ENCODE data around the gene TET2.

TET2 gene

GRCh38 chr4:105182211-105182610 lies 35.5 kb downstream of the TET2 start:
- DNase-seq (ENCODE audit: low spot score), result no peak

DNA sequence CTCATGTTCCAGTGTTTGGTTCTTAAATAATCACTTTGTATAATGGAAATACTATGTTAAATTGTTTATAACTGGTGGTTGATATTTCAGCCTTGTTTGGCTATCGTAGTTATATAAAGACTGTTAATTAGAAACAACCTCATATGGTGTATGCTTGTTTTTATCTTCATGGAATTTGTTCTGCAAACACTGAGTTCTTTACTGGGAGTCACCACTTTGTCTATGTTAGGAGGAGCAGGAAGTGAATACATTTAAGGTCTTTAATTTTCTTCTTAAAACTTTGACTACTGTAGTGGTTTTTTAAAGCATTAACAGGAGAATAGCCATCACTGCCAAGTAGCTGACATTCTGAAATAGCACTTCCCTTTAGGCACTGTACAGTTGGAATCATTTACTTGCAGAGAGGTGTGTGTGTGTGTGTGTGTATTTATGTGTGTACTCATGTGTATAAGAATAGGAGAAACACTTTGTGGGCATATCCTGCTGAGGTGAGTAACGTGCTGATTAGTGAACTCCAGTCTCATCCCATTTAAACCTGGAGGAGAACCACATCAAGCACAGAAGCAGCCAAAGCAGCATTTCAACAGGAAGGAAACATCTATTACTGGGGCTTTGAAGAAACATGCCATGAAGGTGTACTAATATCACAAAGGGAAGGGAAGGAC lies 37.8 kb downstream of the TET2 start:
- DNase-seq (ENCODE audit: low spot score), result peak; percentile 88

- peak; percentile 79 for DNase-seq (ENCODE audit: low spot score)
Observed at GRCh38 chr4:105186701-105187161, 40.1 kb downstream of the TET2 start.

DNA sequence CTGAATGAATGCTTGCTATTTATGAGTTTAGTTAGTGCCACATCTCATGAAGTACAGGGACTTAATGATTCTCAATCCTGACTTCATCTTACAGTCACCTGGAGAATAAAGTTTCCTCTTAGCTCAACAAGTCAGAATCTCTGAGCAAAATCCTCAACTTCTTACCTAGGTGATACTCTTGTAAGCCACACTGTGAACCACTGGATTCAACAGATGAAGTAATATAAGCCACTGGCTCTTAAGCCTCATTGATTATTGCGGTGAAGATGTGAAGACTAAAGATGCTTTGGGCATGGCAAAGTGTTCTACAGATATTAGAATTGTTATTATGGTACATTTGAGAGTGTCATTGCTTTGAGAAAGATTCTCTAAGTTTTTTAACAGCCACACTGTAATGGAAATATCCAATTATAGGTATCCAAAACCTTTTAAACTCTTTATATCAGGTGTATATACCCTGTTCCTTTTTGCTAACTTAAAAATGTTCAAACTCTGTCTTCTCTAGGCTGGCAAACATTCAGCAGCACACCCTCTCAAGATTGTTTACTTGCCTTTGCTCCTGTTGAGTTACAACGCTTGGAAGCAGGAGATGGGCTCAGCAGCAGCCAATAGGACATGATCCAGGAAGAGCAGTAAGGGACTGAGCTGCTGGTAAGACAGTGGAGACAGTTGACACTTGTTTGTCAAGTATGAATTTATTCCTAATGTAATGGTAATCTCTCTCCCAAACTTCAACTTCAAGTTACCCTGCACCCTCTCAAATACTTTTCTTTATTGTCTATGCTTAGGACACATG lies 43.4 kb downstream of the TET2 start:
- no peak for DNase-seq (ENCODE audit: low spot score)

DNA sequence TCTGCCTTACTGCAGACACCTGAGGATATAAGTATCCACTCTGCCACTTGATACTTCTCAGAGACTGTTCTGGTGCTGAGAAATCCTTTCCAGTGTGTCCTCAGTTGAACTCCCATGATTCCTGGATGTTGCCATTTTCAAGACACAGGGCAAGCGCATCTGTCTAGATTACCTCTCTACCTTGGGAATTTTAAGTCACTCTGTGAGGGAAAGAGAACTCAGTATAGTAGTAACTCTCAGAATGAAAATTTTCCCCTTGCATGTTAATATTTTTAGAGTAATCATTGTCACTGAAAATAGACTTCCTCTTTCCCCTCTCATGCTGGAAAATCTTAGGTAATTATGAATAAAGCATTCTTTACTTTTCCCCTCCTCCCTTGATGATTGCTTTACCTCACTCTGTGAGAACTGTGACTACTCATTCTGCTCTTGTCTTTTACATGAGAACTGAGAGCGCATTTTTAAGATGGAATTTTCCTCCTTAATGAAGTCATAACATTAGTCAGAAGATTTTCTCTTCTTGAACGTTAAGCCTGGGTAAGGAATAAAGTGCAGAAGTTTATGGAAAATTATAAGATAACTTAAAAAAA lies 45.0 kb downstream of the TET2 start:
- peak; percentile 62 for DNase-seq (ENCODE audit: low spot score)

DNA sequence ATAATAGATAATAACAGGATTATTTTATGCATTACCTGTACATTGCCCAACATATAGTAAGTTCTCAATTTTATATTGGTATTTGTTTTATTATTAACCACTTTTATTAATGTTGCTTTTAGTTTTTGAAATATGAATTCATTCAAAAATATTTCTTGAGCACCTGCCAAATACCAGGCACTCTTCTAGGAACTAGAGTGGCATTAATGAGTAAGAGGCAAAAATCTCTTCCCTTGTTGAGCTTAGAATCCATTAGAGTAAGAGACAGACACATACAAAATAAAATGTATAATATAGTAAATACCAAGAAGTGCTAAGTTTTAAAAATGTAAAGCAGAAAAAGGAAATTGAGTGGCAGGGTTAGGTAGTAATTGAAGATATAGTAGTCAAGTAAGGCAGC lies 45.8 kb downstream of the TET2 start:
- DNase-seq (ENCODE audit: low spot score), result no peak

- DNase-seq (ENCODE audit: low spot score), result no peak
Observed at GRCh38 chr4:105192910-105193309, 46.2 kb downstream of the TET2 start.

- DNase-seq (ENCODE audit: low spot score), result no peak
Observed at GRCh38 chr4:105193536-105193935, 46.9 kb downstream of the TET2 start.

DNA sequence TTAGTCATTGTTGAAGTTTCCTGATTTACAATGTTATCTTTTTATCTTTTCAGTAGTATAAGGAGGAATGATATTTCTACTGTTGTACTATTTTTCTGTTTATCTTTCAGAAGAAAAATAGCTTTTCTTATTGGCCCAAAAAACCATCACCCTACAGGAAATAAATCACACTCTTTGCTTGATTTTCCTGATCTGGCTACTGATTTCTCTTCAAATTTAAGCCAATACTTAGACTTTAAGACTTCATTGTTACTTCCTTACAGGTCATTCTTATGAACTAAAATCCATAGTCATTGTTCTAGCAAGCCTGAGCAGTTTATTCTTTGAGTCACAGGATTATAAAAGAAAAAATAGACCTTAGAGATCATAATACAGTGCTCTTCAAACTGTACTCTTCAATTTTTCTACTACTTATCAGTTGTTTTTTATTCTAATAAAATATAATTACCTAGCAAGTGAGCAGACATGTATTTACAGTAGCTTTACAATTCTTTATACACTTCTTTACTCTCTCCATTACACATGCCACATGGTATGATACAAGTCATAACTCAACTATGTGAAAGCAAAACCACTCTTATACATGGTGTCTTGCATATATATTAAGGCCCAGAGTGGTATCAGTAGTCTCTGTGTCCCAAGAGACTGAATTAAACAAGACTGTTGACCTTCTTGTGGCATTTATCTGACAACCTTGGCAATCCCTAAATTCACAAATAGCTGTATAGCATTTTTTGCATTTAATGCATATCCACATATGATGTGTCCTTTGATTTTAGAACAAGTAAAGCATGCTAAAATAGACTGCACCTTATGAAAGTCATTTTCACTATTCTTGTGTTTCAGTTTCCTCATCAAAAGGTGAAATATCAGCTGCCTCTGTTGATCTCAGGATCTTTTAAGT lies 47.9 kb downstream of the TET2 start:
- peak; percentile 50 for DNase-seq (ENCODE audit: low spot score)

DNA sequence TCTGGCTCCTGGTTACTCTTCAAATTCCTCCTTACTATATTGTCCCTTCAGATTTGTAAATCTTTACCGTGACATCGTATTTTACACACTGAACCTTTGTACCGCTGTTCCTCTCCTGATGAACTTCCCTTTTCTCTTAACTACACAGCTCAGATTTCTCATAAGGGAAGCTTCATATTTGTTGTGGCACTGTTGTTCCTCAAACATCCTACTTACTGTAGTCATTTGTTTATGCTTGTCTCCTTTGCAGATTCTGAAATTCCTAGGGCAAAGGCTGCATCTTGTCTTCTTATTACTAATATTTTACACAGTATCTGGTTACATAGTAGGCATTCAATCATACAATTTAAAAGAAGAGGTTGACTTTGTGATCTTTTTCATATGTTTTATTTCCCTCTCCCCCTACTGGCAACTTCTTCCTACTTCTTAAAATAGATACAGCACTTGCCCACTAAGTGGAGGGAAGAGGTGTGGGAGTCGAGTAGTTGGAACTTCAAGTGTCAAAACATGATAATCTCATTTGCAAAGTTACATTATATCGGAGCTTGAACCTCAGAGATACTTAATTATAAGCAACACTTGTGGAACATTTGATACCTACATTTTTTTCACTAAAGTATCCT lies 50.0 kb downstream of the TET2 start:
- no peak for DNase-seq (ENCODE audit: low spot score)

- no peak for DNase-seq (ENCODE audit: low spot score)
Observed at GRCh38 chr4:105197777-105198176, 51.1 kb downstream of the TET2 start.

DNA sequence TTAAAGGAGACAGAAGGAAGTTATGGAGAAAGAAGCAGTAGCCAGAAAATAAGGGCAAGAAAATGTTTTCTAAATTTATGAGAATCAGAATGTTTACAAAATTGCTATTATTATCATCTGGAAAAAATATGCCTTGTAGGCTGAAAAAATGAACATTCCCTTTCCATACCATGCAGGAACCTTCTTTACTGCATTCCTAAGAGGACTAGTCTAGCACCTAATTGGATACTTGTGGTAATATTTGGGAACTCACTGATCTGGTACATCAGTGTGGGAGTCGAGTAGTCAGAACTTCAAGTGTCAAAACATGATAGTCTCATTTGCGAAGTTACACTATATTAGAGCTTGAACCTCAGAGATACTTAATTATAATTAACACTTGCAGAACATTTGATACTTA lies 51.9 kb downstream of the TET2 start:
- no peak for DNase-seq (ENCODE audit: low spot score)

DNA sequence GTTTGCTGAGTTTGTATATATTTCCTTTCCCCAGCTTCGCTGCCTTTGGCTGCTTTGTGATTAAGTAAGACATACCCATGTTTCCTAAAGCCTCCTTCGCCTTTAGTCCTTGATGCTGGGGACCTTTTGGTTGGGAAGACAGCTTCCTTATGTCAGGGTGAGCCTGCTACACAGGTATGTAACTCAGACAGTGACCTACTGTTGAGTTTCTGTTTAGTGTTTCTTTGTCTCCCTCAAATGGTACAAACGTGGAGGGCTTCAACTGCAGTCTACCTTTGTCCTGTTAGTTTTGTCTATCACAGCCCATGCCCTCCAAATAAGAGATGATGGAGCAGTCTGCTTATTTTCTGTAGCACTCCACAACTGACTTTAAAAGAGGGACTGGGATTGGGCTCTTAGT lies 59.5 kb downstream of the TET2 start:
- no peak for DNase-seq (ENCODE audit: low spot score)

DNA sequence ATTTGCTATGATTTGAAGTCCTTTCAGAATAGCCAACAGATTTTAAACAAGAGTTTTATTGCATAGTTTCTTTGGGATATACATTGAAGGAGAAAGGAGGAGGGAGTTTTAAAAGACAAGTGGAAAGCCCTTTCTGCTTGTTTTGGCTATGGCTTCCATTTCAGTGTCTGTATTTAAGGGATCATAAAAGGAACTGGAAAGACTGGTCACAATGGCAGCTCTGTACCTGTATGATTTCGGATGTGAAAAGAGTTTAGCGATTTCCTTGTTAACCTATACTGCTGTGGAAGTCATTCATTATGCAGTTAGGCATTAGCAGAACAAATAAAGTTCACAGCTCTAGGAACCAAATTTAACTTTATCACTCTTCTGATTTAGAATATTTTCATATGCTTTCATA lies 60.7 kb downstream of the TET2 start:
- no peak for DNase-seq (ENCODE audit: low spot score)

DNA sequence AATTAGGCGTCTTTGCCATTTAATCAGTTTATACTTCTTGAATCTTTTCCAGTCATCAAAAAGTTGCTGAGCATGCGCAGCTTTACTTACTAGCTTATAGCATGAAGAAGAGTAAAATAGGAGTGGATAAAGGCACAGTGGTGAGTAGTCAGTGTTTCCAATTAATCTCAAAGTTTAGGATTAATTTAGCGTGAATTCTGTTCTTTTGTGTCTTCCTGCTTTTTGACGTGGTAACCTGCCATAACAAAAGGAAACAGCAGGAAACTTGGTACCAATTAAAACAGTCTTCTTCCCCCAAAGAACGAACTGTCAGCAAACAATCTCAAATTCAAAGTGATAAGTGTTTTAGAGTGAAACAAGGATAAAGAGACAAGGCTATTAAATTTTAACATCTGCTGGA lies 61.9 kb downstream of the TET2 start:
- no peak for DNase-seq (ENCODE audit: low spot score)

DNA sequence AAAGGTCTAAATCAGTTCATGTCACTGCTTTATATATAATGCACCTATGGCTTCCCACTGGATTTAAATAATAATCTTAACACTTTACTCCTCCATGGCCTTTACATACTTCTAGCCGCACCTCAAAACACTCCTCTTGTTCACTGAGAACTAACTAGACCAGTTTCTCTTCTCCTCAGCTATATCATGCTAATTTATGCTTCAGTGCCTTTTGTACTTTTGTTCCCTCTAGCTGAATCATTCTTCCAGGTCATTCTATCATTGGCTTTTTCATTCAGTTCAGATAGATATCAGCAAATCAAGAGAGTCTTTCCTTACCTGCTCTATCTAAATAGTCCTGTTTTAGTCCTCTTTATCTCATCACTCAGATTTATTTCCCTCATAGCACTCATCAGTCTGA lies 64.2 kb downstream of the TET2 start:
- DNase-seq (ENCODE audit: low spot score), result peak; percentile 46

- DNase-seq (ENCODE audit: low spot score), result peak; percentile 50
Observed at GRCh38 chr4:105215609-105216313, 69.1 kb downstream of the TET2 start.

- DNase-seq (ENCODE audit: low spot score), result peak; percentile 5
Observed at GRCh38 chr4:105225500-105225899, 78.8 kb downstream of the TET2 start.

- no peak for DNase-seq (ENCODE audit: low spot score)
Observed at GRCh38 chr4:105227054-105227453, 80.4 kb downstream of the TET2 start.

DNA sequence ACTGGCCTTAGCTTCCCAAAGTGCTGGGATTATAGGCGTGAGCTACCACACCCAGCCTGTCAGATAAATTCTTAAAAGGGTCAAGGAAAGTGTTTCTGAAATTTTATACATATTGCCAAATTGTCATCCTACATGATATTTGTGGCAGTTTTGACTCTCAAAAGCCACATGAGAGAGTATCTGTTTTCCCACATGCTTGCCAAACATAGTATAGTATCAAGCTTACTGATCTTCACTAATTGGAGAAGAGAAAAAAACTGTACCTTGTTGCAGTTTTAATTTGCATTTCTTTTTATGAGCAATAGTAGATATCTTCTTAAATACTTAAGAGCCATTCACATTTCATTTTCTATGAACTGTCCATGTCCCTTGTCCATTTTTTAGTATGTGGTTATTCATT lies 83.6 kb downstream of the TET2 start:
- no peak for DNase-seq (ENCODE audit: low spot score)

DNA sequence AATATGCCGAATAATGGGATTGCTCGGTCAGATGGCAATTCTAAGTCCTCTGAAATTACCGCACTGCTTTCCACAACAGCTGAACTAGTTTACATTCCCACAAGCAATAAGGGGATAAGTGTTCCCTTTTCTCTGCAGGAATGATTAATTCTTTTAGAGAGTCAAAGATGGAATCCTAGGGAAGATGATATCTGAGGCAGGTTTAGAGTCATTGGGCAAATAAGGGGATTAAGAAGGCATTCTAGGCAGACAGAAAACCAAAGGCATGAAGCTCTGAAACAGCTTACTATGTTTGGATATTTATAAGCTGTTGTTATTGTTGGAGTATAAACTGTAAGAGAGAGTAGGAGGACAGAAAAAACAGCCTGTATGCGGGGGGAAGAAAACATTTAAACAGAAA lies 85.7 kb downstream of the TET2 start:
- no peak for DNase-seq (ENCODE audit: low spot score)
